Bronchial epithelial cell (primary cell): Measurements from ENCODE around the gene PRKCB. TPM values are rescaled to one million over a fixed set of nuclear protein-coding genes. Genes with fewer than 3 reads are reported as not detected.
"Not testable (repeated sequence)": the region's sequence is repeated elsewhere in the genome, so short reads cannot be mapped to it uniquely, and the experiment has no call there.

Experiments used
- DNase-seq: peaks from one replicate; pipeline ENCODE4 v3.0.0-alpha.2; 2010; ENCODE audit warnings: low read depth
- FAIRE-seq: peaks from 2 replicates; lab custom pipeline; 2011; peaks lifted over from hg19 to GRCh38; lab: Jason Lieb, UNC
- H3K27me3 ChIP-seq: 2 replicates; pipeline ENCODE4 v1.5.1; 2011; ENCODE audit warnings: low read length; ENCODE audit not compliant: control insufficient read depth, insufficient read depth
- H3K36me3 ChIP-seq: 2 replicates; pipeline ENCODE4 v1.5.1; 2011; ENCODE audit warnings: low read length; ENCODE audit not compliant: control insufficient read depth, insufficient read depth
- H3K4me3 ChIP-seq: 2 replicates; pipeline ENCODE4 v1.5.1; 2011; ENCODE audit warnings: mild to moderate bottlenecking, low read depth, low read length, control low read depth
- CTCF ChIP-seq: IDR thresholded peaks from 2 replicates; pipeline ENCODE4 v1.5.1; 2011; ENCODE audit warnings: mild to moderate bottlenecking, moderate library complexity, low read length, control low read depth, inconsistent platforms; ENCODE audit not compliant: insufficient read depth, severe bottlenecking
- total RNA-seq: library from RNA; depleted of rRNA; stranded (reverse); fragments of >200 nt; gene quantifications from 2 replicates; pipeline ENCODE4 v1.2.1, GENCODE V29; 2014

Gene PRKCB
- total RNA-seq, 1 donor from 2014 or later: not detected

GRCh38 chr16:23908790-23909189, 73.0 kb downstream of the PRKCB start:
- no peak overlapping the region for H3K4me3 ChIP-seq
- TF ChIP-seq CTCF: no peak
- FAIRE-seq: no peak
- DNase-seq: no peak
- H3K27me3 ChIP-seq: no peaks in the 10 kb centered on the region
- H3K36me3 ChIP-seq: no peaks in the 10 kb centered on the region

- no peak for DNase-seq
- no peak for FAIRE-seq
- Histone ChIP-seq H3K36me3 (no peaks in the 10 kb centered on the region), H3K4me3 (no peak overlapping the region), H3K27me3 (no peaks in the 10 kb centered on the region)
- TF ChIP-seq CTCF: no peak
These were observed 74.1 kb downstream of the PRKCB start for GRCh38 chr16:23909792-23910418.

GRCh38 chr16:23914946-23915530, 79.3 kb downstream of the PRKCB start:
- H3K36me3 ChIP-seq: no peaks in the 10 kb centered on the region
- no peak for FAIRE-seq
- no peak for DNase-seq
- TF ChIP-seq CTCF: no peak
- no peaks in the 10 kb centered on the region for H3K27me3 ChIP-seq
- H3K4me3 ChIP-seq: no peak overlapping the region

- not testable (repeated sequence) for FAIRE-seq, H3K36me3 ChIP-seq, H3K27me3 ChIP-seq, H3K4me3 ChIP-seq, DNase-seq
These were observed 80.8 kb downstream of the PRKCB start for GRCh38 chr16:23916552-23916951.

- H3K36me3 ChIP-seq: no peaks in the 10 kb centered on the region
- no peak for FAIRE-seq
- DNase-seq: no peak
- no peaks in the 10 kb centered on the region for H3K27me3 ChIP-seq
- no peak overlapping the region for H3K4me3 ChIP-seq
- no peak for TF ChIP-seq CTCF
These were observed 81.8 kb downstream of the PRKCB start for GRCh38 chr16:23917621-23918020.

- H3K27me3 ChIP-seq: no peaks in the 10 kb centered on the region
- no peaks in the 10 kb centered on the region for H3K36me3 ChIP-seq
- no peak for TF ChIP-seq CTCF
- no peak for DNase-seq
- H3K4me3 ChIP-seq: no peak overlapping the region
- no peak for FAIRE-seq
These were observed 84.7 kb downstream of the PRKCB start for GRCh38 chr16:23920446-23920845.
